Anterior cingulate cortex (tissue), 58 donors: ENCODE measurements around the gene SEPTIN2.
"Not testable (repeated sequence)": the region's sequence is repeated elsewhere in the genome, so short reads cannot be mapped to it uniquely, and the experiment has no call there.

Source experiments
- DNase-seq, 58 donors: peaks; one replicate each; lab custom pipeline; 2025; lab: John Stamatoyannopoulos, UW

The SEPTIN2 gene

DNA sequence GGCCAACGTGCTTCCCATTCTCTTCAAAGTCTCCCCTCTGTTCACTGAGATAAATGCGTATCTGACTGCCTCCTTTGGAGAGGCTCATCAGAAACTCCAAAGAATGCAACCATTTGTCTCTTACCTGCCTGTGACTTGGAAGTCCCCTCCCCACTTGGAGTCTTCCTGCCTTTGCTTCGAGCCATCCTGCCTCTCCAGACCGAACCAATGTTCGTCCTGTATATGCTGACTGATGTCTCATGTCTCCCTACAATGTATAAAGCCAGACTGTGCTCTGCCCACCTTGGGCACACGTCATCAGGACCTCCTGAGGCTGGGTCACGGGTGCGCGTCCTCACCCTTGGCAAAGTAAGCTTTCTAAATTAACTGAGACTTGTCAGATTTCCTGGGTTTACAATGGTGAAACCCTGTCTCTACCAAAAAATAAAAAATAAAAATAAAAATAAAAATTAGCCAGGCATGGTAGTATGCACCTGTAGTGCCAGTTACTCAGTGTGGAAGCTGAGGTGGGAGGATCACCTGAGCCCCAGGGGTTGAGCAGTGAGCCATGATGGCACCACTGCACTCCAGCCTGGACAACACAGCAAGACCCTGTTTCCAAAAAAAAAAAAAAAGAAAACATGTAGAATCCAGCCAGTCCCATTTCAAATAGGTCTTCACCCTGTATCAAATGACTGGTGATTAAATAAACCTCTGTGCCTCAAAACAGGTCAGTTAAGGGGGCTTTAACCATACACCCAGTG lies 29.2 kb upstream of the SEPTIN2 start:
- no peak for DNase-seq

DNA sequence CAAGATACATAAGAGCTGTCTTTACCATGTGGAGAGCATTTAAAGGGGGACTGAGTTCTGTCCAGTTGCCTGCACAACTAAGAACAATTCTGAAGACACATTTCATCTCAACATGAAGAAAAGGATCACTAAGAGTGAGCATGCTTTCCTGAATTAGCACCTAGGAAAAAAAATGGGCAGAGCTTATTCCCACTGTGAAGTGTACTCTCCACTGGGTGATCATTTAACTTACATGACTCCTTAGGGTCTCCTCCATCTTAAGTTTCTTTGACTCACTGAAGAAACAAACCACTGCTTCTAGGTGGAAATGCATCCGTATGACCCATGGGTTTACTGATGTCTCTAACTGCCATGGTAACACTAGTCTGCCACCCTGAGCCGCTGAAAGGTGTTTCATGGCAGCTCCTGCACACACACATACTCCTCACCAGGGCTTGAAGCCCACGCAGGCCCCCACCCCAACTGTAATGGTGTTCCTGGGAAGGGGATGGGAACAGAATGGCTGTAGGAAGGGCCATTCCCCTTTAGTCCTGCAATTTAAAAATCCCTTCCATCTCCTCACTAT lies 27.3 kb upstream of the SEPTIN2 start:
- DNase-seq = no peak

DNA sequence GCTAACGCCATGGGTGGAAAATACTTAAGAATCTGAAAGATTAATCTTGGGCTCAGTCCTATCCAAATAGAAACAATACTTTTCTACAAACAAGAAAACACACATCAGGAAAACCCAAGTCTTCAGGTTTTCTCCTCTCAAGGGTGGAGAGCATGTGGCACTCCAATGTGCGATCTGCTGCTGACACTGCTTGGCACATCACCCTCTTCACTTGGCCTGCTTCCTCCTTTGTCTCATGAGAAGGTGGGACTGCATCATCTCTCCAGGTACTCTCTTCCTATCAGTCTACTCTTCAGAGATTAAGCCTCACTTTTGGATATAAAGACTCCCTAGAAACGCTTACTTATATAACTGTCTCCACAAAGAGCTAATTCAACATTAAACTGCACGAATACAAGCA lies 26.7 kb upstream of the SEPTIN2 start:
- no peak for DNase-seq

DNA sequence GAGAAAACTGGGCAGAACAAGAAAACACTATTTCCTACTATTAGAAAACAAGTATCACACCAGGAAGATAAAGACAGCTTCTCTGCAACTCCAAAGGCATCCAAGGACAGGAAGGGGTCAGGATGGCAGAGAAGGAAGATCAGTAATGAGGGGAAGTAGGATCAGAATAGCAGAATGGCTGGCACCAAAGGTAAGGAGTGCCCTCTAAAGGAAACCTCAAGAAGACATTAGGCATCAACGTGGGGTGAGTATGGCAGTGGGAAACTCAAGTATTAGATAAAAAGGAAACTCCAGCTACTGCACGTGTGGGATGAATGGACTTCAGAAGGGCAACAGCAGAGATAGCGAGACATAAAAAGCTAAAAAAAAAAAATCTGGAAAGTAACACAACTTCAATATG lies 26.1 kb upstream of the SEPTIN2 start:
- no peak for DNase-seq

DNA sequence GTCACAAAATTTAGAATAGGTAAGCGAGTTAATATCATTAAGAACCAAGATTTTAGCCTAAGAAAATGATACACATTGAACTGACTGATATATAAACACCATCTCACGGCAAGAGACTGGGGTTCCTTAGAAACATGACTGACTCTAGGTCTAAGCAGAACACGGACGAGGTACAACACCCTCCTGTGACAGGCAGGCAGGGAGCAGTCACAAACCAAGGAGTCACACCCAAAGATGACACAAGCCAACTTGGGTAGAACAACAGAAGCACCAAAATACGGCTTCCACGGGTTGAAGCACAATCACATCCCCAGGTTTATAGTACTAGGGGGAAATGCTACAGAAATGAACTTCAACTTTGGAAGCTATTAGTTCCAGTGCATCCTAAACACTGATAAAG lies 24.6 kb upstream of the SEPTIN2 start:
- DNase-seq = no peak

GRCh38 chr2:241291977-241292376 lies 23.7 kb upstream of the SEPTIN2 start:
- no peak for DNase-seq

GRCh38 chr2:241293378-241293797 lies 22.3 kb upstream of the SEPTIN2 start:
- not testable (repeated sequence) for DNase-seq

- DNase-seq = no peak
These were observed 20.2 kb upstream of the SEPTIN2 start for GRCh38 chr2:241295326-241296095.

DNA sequence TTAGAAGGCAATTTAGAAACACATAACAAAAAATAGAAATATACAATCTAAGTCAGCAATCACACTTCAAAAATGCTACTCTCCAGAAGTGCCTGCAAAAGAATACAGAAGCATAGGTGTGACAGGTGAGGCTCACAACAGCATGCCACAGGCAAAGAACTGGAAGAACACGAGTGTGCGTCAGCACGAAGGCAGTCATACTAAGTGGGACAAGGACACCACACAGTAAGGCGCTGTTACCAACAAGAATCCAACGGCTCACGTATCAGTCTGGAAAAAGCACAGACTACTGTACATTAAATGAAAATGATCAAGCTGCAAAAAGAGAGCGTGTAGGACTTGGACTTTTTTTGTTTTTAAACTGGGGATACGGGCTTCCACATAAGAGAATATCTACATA lies 19.0 kb upstream of the SEPTIN2 start:
- no peak for DNase-seq

DNA sequence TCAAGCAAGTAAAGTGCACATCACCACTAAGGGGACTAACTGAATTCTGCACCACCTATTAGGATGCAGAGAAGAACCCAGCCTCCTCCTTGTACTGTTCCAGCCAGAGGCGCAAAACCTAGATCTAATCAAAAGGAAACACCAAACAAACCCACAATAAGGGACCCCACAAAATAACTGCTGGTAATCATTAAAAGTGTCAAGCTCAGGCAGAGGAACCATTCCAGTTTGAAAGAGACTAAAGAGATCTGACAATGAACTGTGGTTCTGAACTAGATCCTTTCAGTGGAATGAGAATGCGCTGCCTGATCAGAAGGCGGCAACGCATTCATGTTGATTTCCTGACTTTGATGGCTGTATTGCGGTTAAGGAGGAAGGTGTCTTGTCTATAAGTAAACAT lies 17.1 kb upstream of the SEPTIN2 start:
- no peak for DNase-seq

DNA sequence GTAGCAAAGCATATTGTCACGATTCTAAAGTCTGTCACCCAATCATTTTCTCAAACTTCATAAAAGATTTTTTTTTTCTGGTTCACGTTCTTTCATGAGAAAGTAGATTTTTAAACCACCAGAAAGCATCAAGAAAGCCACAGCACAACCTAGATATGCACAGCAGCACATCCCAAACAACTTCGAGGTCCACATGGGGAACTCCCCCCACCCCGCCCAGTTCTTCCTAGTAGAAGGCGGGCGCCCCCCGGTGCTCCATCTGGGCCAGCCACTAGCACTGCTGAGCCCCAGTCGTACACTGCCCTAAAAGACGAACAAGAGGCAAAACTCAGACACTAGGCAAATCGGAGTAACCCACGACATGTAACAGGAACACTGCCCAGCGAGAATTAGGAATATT lies 15.7 kb upstream of the SEPTIN2 start:
- no peak for DNase-seq

DNA sequence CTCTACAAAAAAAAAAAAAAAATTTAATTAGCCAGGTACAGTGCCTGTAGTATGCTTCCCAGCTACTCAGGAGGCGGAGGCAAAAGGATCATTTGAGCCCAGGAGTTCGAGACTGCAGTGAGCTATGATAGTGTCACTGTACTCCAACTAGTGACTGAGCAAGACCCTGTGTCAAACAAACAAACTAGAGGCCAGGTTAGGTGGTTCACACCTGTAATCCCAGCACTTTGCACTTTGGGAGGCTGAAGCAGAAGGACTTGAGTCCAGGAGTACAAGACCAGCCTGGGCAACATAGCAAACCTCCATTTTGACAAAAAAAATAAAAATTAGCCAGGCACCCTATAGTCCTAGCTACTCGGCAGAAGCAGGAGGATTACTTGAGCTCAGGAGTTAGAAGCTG lies 13.6 kb upstream of the SEPTIN2 start:
- no peak for DNase-seq

GRCh38 chr2:241302759-241303651 lies 12.7 kb upstream of the SEPTIN2 start:
- DNase-seq = no peak

GRCh38 chr2:241304039-241304670 lies 11.6 kb upstream of the SEPTIN2 start:
- no peak for DNase-seq

GRCh38 chr2:241307055-241307454 lies 8.7 kb upstream of the SEPTIN2 start:
- no peak for DNase-seq

DNA sequence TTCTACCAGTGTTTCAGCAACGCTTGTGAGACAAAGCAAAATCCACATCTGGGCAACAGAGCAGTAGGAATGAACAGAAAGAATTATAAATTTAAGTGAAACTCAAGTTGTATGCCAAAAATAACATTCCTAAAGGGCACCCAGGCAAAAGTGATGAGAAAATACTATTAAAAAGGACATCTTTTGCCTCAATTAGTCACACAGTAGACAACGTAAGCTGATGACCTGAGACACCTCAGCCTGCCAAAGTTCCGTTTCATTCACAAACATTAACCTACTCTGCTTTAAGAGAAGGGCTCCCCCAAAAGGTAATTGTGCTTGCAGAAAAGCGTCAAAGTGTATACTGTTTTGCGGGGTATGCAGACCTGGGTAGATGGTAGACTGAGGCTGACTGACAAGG lies 7.5 kb upstream of the SEPTIN2 start:
- DNase-seq = no peak

DNA sequence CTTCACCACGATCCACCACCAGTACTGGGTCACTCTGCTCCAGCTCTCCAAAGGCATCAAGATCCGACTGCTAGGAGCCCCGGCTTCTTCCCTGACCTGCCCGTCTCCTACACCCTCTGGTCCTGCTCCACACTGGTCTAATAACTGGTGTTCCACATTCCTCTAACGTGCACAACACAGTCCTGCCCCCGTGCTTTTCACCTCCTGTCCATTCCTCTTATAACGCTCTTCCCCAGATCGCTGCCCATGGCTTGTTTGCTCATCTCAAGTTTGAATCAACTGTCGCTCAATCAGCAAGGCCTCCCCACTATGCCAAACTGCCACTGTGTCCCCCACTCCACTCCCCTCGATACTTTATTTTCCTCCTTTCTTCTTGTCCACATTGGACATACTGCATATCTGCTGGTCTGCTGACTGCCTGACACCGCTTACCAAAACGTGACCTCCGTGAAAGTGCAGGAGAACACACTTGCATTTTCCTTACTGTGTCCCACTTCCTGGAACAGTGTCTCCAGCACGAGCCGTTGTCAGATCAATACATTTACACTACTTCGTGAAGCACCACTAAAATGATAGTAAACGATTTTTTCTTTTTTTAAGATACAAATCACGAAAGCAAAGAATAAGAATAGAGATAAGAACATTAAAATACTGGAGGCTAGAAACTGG lies 6.8 kb upstream of the SEPTIN2 start:
- DNase-seq = no peak

DNA sequence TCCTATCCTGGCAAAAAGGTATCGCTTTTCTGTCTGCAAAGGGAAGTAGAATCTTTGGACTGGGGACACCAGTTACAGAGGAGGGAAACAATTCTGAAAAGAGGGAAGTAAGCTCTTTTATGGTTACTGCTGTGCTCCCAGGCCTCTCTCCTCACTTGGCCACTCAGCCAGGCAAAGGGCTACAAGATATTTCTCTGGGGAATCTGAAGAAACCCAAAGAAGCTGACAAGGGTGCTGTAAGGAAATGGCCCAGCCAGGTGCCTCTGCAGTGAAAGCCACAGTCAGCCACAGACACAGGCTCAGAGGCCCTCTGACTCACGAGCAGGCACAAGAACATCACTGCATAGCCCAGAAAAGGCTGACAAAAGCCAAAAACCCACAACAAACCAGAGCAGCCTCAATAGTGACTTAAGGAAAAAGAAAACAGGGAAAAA lies 6.0 kb upstream of the SEPTIN2 start:
- no peak for DNase-seq

GRCh38 chr2:241310917-241311566 lies 4.7 kb upstream of the SEPTIN2 start:
- DNase-seq = no peak
